HG03139 (cell line): ENCODE results near the gene MMP24OS.
"Not testable (repeated sequence)": the region's sequence is repeated elsewhere in the genome, so short reads cannot be mapped to it uniquely, and the experiment has no call there.

Source experiments
- ATAC-seq: cut with Tn5 transposase; IDR thresholded peaks from one replicate; pipeline ENCODE4 v1.9.1; 2021; ENCODE audit not compliant: unreplicated experiment

MMP24OS gene

DNA sequence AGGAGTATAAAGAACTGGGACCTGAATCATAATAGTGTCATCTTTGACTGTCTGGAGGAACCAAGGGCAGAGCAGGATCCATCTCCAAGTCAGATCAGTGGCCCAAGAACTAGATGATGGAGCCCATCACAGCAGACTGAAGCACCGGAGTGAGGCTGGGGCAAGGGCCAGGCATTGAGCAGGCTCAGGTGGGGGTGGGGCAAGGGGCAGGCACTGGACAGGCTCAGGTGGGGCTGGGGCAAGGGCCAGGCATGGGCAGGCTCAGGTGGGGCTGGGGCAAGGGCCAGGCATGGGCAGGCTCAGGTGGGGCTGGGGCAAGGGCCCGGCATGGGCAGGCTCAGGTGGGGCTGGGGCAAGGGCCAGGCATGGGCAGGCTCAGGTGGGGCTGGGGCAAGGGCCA is 25.3 kb downstream of the MMP24OS start:
- not testable (repeated sequence) for ATAC-seq

DNA sequence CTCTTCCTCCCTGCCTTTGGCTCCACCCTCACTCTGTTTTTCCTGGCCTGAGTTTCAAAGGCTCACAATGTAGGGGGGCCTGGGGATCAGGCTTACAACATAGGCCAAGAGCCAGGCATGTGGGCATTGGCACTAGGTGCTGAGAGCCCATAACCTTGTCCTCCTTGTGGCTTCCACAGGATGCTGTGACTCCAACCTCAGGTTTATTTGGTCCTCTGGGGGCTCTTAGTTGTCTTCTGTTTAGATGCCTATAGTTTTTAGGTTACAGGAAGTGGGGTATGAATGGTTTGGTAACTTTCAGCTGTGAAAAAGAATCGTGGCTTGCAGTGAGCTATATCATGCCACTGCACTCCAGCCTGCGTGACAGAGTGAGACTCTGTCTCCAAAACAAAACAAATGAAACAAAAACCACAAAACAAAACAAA is 25.9 kb downstream of the MMP24OS start:
- ATAC-seq: no peak

DNA sequence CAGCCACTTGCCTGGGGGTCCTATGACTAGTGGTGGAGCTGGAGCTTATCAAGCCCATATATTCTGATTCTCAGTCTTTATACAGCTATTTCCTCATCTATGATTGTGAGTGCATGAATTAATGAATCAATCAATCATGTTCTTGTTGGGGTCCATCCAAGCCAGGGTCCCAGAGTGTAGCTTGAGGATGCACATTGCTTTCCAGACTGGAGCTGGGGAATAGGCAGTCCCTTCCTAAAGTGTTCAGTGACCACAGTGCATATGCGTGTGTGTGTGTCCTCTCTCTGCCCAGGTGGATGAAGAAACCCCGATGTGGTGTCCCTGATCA is 26.3 kb downstream of the MMP24OS start:
- no peak for ATAC-seq

DNA sequence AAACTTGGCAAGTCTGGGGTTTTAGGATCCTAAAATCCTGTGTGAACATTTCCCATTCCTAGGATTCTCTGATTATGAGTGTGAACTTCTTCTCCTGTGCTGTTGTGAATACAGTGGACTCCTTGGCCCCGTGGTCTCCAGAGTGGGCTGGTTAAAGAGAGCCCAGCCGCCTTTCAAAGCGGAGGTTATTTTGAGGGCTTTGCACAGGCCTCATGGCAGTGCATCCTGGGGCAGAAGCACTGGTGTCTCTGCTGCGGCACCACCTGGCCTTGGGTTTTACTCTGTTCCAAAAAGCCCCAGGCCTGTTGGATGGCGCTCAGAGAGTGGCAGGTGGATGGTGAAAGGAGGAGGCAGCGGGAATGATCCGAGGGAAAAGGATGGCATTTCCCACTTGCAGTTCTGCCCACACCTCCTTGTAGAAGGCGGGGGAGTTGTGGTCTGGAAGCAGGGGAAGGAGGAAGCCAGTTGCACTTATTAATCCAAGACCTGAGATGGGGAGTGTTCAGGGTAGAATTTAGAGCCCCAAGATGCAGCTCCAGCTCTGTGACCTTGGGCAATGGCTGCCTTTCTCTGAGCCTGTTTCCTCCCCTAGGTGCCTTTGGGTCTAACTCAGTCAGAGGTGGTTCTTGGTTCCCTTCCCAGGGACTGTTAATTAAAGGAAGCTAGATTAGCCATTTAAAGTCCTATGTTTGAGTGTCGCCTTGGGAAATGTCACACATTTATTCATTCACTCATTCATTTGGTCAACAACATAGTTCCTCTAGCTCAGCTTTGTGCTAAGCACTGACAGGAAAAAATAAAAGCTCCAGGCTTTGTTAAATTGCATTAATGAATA is 29.1 kb downstream of the MMP24OS start:
- no peak for ATAC-seq

DNA sequence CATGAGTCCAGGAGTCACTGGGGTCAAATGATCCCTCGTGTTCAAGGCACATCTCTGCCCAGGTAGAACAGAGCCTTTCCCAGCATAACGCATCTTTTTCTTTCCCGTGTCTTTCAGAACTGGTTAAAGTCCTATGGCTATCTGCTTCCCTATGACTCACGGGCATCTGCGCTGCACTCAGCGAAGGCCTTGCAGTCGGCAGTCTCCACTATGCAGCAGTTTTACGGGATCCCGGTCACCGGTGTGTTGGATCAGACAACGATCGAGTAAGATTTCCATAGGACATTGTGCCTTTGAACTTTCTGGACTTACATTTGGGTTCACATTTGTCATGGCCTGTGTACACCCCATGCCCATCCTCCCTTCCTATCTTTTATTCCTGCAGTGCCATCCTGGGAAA is 31.2 kb downstream of the MMP24OS start:
- ATAC-seq: no peak

DNA sequence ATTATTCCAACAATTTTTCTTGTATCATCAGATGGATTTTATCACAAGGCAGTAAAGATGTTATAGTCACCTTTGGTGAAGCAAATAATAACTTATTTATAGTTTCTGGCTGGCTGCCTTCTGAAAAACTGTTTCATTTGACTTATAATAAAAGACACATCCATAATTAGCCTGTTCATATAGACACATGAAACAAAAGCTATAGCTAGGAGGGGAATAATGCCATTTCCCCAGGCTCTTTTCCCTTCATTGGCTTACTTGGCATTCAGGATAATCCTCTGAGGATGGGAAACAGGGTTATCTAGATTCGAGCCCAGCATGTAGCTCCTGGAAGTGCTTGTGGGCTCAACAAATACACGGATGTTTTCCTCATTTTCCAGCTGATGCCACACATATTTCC is 33.9 kb downstream of the MMP24OS start:
- ATAC-seq: no peak

DNA sequence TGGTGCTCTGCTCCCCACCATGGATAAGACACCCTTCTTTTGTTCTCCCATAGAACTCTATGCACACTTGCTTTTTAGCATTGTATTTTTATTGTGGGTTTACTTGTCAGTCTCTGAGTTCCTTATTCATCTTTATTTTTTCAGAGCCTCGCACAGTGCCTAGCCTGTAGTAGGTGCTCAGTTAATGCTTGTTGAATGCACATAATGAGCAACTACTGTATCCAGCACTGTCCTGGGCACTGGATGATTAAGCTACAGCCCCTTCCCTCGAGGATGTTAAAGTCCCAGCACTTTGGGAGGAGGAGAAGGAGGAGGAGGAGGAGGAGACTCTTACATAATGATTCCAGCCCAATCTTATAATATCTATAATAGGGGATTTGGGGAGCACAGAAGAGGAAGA is 34.6 kb downstream of the MMP24OS start:
- ATAC-seq: no peak

DNA sequence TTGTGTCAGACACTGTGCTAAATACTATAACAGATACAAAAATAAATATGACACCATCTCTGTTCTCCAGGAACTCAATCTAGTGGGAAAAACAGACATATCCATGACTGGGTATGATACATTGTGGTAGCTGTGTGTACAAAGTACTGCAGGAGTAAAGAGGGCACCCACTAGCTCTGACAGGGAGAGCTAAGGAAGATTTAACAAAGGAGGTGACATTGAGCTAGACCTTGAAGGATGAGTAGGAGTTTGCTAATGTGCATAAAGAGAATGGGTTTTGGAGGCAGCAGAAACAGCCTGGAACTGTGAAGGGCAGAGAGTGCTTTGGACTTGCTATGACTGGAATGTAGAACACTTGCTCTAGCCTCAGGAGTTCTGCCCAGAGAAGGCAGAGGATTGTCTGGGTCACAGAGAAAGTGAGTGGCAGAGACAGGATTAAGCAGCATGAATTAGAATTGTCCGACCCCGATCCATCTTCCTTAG is 37.1 kb downstream of the MMP24OS start:
- no peak for ATAC-seq

DNA sequence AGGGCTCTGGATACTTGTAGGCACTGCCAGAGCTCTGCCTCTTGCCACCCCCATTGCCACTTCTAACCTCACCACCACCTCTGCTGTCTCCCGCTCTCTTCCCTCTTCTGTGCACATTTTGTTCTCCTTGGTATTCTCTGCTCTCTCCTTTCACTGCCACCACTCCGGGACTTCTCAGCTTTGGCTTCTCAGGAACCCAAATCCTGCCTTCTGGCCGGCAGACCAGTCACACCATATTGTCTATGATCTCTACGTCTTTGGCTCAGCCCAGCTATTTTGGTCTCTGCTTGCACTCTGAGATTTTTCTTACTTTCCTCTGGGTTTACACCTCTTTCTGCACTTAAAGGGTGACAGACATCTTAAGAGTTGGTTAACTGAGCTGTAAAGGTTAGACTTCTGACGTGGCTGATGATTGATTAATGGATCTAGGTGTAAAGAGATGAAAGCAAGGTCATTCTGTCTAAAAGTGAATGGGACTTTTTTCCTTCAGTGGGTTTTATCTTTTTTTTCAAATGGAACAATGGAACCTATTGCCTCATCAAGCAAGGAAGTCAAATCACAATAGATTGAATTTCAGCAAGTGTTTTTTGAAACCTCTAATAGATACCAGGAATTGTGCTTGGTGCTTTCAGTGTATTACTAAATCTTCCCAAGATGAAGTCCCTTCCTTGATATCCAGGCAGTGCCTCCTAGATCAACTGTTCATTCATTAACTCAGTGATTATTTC is 37.7 kb downstream of the MMP24OS start:
- ATAC-seq: no peak

DNA sequence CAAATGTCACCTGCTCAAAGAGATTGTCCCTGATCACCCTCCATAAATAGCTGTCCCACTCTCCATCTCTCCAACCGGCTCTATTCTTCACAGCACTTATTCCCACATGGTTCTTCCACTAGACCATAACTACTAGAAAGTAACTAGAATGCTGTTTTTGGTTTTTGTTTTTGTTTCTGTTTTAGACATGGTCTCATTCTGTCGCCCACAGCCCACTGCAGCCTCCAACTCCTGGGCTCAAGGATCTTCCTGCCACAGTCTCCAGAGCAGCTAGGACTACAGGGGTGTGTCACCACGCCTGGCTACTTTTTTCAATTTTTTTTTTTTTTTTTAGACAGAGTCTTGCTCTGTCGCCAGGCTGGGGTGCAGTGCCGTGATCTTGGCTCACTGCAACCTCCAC is 39.2 kb downstream of the MMP24OS start:
- ATAC-seq: no peak

DNA sequence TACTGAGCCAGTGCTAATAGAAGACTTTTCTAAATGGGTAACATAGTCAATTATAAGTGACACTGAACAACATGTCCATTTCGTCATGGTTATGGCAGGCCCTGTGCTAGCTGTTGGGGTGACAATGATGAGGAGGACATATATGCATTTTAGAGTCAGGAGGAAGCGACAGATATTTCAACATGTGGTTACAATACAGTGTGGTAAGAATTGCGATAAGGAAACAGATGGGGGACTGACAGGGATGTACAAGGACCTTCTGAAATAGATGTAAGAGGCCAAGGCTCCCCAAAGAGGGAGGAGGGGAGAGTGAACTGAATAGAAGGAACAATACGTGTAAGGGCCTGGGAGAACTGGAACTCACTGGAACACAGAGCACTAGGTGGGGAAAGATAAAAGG is 39.8 kb downstream of the MMP24OS start:
- ATAC-seq: no peak

DNA sequence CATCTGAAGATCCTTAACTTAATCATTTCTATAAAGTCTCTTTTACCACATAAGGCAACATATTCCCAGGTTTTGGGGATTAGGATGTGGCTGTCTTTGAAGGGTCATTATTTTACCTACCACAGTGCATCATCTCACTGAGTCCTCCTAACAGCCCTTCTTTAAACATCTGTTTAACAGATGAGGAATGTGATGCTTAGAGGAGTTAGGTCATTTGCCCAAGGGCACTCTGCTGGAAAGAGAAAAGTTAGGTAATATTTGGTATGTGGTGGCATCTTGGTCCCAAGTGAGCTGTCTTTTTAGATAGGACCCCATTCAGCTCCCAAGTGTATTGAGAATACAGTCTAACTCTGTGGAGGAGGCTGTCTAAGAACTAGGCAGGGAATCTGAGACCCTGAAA is 40.4 kb downstream of the MMP24OS start:
- no peak for ATAC-seq

DNA sequence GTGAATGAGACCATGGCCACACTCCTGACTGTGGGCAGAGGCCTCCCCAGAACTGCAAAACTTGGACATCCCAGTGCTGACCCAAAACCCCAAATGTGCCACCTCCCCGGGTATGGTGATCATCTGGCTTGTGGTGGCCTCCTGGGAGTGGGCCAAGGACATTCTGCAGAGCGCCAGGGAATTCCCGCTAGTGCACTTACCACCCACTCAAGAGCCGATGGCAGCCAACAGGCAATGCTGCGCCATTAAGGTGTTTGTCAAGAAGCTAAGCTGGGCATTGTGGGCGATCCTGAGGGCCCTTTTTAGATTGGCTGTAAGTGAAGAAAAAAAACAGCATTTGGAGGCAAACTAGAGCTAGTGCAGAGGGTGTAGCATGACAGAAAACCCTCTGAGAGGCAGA is 42.0 kb downstream of the MMP24OS start:
- no peak for ATAC-seq

DNA sequence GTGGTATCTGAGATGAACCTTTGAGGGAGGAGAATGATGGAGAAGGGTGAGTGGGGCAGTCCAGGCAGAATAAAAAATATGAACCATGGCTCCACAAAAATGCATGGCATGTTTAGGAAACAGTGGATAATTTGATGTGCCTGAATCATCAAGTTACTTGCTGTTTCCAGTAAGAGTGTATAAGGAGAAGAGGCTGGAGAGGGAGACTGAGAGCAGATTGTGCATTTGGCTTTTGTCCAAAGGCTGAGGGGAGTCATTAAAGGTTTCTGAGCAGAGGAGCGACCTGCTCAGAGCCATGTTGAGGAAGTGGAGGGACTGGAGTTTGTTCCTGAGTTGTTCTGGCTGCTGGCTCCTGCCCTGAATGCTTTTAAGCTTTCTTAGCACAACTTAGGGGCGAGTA is 45.3 kb downstream of the MMP24OS start:
- no peak for ATAC-seq

DNA sequence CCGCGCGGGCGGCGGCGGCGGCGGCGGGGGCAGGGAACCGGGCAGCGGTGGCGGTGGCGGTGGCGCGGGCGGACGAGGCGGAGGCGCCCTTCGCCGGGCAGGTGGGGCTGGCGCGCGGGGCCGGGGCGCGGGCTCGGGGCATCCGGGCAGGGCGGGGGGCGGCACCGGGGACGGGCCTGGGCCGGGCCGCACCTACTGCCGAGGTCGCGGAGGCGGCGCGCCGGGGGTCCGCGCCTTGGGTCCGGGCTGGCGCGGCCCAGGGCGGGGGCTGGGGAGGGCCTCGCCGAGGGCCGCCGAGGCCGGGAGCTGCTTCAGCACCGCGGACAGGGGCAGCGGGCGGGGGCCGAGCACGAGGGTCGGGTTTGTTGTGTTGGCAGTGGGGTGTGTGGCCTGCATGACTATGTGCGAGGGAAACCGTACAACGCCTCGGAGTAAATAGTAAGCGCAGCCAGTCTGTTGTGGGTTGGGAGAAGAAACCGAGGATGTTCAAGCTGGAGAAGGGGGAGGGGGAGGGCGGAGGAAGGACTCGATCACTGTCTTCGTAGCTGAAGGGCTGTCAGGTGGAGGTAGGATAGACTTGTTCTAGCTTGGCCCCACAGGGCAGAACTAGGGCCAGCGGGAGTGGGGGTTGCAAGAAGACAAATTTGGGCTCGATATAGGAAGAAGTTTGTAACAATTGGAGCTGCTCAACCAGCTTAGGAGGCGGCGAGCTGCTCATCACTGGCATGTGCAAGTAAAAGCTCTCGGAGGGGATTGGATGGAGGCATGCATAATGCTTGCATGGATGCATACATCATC is 50.8 kb downstream of the MMP24OS start:
- ATAC-seq: no peak
